NCI-H1092 (cell line): ENCODE results near the gene SEMA3E.
A peak's percentile ranks its signal among the peaks of the same experiment; 100 is the strongest.
"Not testable (repeated sequence)": the region's sequence is repeated elsewhere in the genome, so short reads cannot be mapped to it uniquely, and the experiment has no call there.

ENCODE experiments used
- DNase-seq: peaks from one replicate; lab custom pipeline; 2025; lab: John Stamatoyannopoulos, UW

SEMA3E gene

DNA sequence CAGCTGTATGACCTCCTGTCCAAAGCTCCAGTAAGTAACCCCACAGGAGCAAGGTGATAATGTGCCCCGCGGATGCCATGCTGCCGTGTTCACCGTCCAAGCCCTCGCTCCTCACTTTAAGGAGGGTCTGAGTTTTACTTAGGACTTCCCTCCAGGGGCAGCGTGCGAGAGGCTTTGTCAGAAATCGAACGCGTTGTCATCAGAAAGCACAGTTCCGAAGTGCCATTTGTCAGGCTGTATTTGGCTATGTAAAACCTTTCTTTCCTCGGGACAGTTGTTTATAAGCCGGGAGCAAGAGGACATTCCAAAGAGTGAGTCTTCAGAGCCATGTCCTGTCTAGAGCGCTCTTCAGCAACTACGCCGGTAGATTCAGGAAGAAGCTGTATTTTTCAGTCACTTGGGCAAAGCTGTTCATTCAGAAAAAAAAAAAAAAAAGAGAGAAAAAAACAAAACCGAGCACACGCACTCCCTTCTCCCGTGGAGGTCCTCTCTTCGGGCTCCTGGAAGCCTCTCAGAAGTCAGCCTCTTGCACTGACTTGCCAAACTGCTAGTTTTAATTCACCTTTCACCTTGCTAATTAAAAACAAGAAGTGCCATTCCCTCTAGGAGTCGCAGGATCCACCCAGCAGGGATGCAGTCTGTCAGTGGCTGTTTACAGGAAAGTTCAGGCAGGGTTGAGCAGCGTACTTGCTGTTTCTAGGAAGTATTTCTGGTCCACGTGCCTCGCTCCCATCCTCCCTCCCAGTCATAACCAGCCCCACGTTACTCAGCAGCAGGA lies at the start of gene SEMA3E:
SEMA3E (minus strand) TSS at position 676 of the 778 bp plus-strand sequence.
- no peak for DNase-seq

DNA sequence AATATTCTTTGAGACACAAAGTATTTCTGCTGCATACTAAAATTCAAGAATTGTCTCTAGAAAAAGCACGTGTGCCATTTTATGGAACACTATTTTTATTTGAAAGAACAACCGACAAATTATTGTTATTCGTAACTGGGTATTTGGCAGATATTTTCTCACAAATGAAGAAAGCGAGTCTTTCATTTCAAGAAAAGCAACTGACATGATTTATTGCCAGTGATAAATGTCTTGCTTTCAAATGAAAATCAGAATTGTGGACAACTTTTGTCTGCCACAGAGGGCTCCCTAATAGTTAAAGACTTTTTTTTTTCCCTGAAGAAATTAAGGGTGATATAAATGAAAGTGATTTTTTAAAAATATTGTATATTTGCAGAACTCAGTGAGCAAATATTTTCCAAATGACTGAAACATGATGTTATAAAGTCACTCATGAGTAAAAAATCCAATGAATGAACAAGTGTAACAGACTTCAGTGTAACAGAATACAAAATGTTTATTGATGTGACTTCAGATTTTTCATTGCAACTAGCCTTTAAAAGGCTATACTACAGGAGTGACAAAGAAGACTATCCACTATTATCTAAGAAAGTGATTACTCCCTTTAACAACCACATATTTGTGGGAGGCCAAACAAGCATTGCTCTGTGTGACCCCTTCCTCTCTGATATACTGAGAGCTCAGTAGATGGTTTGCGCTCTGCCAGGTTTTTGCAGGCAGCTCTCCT lies 49.0 kb upstream of the SEMA3E start:
- DNase-seq: no peak

DNA sequence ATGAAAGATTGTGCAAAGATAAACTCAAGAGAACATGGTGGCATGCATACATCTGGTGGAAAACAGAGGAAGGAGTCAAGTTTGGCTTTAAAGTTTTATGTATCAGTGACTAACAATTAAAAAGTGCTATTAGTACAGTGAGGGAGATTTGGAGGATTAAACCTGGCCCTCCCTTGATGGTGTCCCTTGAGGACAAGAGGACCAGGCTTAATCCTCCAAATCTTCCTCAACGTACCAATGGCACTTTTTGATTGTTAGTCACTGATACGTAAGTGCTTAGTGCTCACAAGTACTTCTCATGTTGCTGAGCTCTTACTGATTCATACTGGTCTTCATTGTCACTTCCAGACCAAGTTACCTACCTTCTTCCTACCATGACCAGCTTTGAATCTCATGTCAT lies 47.2 kb upstream of the SEMA3E start:
- DNase-seq: no peak

DNA sequence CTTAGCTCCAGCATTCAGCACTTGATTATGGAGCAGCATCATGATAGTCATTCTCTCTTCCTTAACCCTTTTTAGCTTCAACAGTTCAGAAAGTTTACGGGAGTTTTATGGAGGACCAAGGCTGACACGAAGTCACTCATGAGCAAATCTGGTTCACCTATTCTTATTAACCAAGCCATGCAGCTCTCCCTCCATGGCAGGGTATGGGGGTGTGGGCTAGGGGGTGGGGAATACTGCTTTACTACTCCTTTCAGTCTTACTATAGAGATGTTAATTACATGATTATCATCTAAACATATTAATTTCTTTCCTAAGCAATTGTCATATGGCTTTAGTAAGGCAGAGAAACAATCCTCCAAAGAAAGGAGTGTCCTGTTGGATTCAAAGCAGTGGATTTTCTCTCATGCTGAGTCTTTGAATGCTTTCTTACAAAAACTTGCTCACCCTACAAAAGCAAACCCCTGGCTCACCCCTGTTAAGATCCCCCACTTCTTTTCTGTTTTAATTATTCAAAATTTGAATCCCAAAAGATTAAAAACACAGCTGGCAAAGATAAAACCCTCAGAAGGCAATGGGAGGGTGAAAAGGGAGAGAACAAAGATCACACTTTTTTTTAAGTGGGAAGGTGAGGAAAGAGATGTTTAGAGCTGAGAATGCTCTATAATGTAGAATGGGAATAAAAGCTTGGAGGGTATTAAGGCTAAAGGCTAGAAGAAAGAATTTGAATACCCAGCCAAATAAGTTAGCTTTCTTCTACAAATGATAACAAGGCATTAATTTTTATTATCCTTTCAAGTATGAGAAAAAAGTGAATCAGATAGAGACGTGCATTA lies 46.4 kb upstream of the SEMA3E start:
- no peak for DNase-seq

DNA sequence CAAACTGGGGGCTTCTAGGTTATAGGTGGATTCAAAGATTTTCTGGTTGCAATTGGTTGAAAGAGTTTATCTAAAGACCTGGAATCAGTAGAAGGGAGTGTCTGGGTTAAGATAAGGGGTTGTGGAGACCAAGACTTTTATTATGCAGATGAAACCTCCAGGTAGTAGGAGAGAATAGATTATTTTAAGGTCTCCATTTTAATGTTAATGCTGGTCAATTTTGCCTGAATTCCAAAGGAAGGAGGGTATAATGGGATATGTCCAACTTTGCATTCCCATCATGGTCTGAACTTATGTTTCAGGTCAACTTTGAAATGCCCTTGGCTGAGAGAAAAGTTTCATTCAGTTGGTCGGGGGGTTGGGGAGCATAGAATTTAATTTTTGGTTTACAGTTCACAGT lies 44.3 kb upstream of the SEMA3E start:
- no peak for DNase-seq

DNA sequence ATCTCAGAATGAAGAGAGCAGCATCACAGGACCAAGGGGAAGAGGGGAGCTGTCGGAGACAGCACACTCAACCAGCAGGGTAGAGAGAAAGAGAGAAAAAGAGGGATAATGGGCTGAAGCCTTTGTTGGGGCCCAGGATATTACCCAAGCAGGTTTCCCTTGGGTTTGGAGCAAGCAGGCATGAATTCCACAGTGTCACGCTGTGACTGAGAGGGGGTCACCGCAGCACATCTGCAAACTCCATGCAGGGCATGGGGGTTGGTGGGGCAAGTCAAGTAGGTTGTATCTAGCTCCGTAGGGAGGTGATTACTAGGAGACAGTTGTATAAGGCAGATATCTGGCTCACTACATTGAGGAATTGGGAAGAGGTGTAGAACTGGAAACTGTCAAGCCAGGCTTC lies 42.2 kb upstream of the SEMA3E start:
- DNase-seq: no peak

DNA sequence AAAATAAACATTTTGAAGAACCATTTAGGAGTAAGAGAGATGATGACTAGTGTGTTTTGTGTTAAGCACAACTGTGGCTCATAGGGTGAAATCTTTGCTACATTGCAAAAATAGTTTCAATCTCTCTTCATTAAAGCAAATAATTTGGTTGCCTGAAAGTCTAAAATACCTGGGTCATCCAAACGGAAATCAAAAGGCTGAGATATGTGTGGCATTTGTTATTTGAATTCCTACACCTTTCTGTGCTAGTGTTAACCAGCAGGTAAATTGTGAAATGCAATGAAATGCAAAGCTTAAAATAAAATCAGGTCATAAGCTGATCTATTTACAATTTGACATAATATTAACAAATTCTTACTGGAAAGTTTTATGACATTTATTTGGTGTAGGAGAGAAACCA lies 40.9 kb upstream of the SEMA3E start:
- DNase-seq: no peak

DNA sequence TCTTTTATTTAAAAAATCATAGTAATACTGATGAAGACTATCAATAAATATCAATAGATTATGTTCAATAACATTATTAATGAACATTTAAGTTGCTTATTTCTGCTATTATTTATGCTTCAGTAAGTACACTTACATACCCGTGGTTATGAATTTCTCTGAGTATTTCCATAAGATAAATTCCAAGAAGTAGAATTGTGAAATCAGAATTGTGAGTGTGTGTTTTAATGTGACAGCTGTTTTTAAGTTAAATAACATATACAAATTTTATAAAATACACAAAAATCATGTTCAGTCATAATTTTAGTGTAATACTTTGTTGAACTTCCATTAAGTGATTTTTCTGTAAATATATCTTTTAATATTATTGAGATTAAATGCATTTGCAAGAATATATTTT lies 37.5 kb upstream of the SEMA3E start:
- DNase-seq: no peak

DNA sequence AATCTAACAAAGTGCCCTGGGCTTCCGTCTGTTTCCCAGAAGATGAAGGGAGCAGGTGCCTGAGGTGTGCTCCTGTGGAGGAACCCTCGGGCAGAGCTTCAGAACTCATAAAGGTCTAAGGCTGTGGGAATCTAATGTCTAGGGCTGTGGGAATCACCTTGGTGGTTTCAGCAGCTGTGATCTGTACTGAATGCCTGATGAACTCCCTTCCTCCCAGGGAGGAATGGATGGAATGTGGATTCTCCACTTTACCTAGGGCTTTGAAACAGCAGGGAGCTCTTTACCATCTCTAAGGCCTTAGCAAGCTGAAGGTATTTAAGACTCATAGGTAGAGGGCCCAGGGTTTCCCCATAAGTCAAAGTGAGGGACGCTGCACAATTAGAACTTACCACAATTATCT lies 36.0 kb upstream of the SEMA3E start:
- no peak for DNase-seq

DNA sequence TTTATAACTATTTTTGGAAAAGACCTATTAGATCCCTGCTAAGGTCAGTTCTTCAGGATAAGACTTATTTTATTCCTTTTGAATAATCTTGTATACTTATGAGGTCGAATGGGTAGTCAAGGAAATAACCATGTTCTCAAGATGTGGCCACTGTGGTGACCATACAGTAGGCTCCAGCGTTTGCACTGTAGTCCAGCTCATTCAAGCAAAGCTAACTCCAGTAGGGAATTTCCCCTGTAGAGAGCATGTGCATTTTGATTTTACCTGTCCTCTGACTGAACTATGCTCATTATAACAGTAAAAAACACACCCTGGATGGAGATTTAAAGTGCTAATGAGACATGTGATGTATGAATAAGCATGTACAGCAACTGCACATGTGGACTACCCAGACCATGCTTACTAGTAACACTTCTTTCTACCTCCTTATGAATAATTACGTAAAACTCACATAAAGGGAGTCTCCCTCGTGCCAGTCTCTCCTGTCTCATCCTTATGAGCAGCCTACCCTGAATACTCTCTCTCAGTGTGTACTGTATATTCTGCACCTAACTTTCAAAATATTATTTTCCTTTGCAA lies 32.4 kb upstream of the SEMA3E start:
- no peak for DNase-seq

DNA sequence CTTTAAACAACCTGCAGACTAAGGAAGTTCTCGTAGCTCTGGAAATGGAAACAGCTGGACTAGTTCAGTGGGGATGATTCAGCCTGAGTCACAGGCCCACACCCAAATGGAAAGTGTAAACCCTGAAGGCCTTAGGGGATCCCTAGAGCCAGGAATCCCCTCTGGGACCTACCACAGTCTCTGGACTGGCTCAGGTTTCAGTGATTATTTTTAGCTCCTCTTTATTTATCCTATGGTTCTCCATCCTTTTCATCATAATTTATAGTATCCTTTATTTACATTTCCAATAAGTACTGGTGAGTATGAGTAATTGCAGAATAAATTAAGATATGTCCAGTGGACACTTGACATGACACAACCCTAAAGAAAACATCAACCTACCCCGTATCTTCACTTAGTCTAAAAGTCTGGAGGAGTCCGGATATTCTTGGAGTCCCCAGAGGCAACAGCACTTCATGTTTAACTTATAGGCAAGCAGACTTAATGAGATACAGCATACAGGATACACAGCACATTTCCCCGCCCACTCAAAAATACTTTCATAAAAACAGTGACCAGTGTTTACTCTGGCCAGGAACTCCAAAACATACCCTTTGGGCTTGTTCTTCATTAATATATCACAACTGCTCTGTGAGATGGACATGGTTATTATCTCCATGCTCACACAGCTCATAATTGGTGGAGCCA lies 28.4 kb upstream of the SEMA3E start:
- DNase-seq: no peak

DNA sequence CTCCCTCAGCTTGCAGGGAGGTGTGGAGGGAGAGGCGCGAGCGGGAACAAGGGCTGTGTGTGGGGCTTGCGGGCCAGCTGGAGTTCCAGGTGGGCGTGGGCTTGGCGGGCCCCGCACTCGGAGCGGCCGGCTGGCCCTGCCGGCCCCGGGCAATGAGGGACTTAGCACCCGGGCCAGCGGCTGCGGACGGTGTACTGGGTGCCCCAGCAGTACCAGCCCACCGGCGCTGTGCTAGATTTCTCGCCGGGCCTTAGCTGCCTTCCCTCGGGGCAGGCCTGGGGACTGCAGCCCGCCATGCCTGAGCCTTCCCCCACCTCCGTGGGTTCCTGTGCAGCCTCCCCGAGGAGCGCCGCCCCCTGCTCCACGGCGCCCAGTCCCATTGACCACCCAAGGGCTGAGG lies 24.4 kb upstream of the SEMA3E start:
- not testable (repeated sequence) for DNase-seq

DNA sequence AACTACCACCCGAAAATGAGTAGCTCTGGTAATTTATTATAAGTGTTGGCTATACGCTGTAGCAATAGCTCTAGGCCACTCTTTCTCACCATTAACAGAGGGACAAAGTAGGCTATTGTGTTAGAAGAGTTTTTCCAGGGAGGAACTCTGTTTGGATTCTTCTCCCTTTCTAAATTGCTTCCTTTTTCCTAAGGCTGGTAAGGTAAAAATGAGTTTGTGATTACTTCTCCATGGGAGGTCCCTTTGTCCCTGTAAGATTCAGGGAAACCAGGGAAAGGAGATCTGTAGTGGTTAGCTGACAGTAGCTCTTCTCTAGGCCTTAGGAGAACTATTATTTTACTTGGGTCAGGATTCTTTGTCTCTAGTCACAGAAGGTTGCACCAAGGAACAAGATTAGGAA lies 23.2 kb upstream of the SEMA3E start:
- no peak for DNase-seq

DNA sequence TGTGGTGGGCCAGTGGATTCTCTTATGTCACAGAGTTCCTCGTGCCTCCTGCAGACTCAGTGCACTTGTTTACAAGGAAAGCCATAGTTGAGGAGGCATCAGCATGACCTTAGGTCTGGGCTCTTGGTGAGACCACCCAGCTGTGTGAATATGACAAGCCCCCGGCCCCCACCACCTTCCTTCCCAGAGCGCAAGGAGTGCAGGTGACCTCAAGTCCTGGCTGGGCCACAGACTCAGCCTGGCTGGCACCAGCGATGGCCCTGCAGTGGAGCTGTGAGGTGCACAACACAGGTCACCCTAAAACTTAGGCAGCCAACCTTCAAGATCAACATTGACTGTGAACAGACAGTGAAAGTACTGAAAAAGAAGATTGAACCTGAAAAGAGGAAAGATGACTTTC lies 14.2 kb upstream of the SEMA3E start:
- DNase-seq: no peak

DNA sequence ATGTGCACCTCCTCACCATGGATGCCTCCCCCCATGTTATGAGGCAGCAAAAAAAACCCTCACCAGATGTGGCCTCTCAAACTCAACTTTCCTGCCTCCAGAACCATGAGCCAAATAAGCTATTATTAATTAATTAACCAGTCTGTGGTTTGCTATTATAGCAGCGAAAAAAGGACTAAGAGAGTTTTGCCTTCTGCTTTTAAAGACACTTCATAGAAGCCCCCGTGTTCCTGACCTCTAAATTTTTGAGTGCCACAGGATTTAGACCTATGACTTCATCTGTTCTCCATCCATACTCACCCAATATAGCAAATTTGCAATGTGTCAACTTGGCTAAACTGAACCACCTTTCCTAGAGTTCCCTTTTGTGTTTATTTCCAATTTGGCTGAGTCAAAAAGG lies 9.2 kb upstream of the SEMA3E start:
- DNase-seq: no peak

DNA sequence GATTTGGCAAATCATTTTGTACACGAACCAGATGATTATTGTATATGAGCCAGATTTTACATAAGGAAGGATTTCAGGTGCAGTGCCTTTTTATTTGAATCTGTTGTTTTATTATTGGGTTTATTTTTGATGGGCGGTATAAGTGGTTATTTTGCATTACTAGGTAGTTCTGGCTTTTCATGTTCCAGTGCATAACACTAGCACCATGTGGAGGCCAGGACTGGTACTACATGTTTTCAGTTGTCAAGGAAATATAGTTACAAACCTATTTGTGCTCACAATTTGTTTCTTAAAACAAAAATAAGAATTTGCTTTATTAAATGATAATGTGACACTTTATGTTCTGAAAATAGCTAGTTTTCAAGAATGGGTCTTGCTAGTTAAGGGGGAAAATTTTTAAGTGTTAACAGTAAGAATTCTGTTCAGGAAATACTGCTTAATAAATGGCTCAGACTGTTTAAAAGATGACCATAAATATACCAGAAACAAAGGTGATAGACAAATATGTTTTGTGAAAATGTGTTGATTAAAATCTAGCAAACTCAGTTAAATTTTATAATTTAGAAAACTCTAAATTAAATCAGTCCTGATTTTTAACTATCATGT lies 7.1 kb upstream of the SEMA3E start:
- DNase-seq: peak; percentile 17

DNA sequence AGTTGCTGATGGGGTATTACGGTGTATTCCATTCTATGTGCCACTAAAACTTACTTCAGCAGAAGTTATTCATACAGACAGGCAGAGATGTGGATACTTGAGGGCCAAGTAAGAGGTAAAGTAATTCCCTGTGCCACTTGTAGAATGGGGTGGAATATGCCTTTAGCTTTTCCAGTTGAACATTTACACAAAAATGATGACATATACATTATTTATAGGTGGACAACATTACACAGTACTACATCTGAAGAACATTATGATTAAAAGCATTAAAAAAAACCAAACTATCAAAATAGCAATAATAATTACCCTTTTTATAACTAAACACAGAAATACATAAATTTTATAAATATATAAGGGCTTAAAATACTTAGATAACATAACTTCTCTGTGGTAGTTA lies 3.5 kb upstream of the SEMA3E start:
- no peak for DNase-seq

DNA sequence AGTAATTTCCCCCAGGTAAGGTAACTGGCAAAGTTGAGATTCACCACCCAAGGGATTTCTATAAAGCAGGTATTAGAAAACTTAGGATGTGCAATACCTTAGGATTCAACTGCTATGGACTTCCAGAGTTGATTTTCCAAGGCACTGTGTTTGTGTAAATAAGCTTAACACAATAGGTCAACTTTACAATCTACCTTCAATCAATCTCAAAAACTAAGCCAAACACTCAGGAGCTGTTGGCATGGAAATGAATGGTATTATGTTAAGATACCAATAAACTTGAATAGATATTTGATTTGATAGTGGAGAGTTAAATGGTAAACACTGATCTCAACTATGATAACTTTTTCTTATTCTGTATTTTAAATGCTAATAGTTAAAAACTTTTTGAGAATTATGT lies 762 bp upstream of the SEMA3E start:
- no peak for DNase-seq

DNA sequence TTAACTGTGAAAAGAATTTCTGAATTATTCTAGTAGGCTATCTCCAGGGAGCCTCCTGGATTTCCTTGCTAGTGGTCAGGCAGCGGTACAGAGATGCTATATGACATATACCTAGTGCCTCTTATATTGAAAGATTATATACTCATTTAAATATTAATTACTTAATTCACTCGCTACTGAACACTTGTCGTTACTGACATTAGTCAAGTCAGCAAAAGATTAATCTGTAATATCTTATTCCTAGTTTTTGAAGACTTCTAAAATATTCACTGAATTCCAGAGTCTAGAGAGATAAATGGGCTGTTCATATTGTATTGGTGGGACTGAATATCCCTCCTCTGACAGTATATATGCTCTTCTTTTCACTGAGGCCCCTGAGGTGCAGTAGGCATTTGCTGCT lies 2.9 kb downstream of the SEMA3E start:
- DNase-seq: no peak

DNA sequence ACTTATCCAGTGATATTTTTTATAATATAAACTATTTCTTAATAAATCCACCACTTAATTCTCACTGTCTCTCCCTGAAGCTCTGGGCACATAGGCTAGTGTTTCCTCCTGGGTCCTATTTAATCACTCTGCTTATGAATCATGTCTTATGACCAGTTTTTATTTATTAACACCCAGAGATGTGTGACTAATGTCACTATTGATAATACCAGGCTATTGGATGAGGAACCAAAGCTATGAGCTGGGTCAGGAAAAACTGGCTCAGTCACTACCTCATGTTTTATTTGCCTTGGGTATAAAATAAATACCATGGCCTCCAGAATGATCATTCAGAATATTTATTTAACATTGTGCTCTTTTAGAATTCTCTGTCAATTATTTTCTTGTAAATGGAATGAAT lies 5.2 kb downstream of the SEMA3E start:
- no peak for DNase-seq

DNA sequence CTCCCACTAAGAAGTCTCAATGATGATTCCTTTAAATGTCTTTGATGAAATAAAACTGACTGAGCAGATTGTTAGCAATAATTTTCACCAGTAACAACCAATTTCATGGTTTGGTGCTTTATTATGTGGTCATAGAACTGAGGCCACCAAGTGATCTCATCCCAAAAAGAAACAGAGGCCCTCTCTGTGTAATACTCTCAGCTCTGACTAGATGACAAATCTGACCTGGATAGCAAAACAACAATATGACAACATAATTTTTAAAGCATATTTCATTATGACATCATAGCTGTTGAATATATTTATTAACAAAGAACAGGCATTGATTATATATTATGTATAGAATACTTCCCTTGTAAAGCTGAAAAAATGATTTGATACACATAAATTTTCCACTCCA lies 5.9 kb downstream of the SEMA3E start:
- DNase-seq: no peak
